ENCODE measurements around the gene BMAL1.

BMAL1 gene

GRCh38 chr11:13284776-13285588 is 7.4 kb downstream of the BMAL1 start:
- Histone ChIP-seq H3K4me2 (ENCODE audit: low read length) (no peak overlapping the region), H3K27me3 (ENCODE audit: control insufficient read depth, insufficient read depth, low read length) (no peaks in the 10 kb centered on the region), H3K4me3 (ENCODE audit: low read length) (no peak overlapping the region), H3K4me1 (ENCODE audit: control insufficient read depth, insufficient read depth, low read length) (peaks cover 34% of the 10 kb centered on the region), H3K9me3 (replicated peaks; ENCODE audit: low read length) (no peaks in the 10 kb centered on the region), H3K36me3 (ENCODE audit: insufficient read depth, low read length) (no peaks in the 10 kb centered on the region), H3K9ac (ENCODE audit: low read depth, low read length) (no peak overlapping the region)

- no peaks in the 10 kb centered on the region for H3K36me3 ChIP-seq (ENCODE audit: insufficient read depth, low read length)
- H3K4me1 ChIP-seq (ENCODE audit: control insufficient read depth, insufficient read depth, low read length), result peaks cover 27% of the 10 kb centered on the region
- H3K27me3 ChIP-seq (ENCODE audit: control insufficient read depth, insufficient read depth, low read length), result no peaks in the 10 kb centered on the region
- H3K4me3 ChIP-seq (ENCODE audit: low read length), result no peak overlapping the region
- no peak overlapping the region for H3K9ac ChIP-seq (ENCODE audit: low read depth, low read length)
- H3K9me3 ChIP-seq (replicated peaks; ENCODE audit: low read length), result no peaks in the 10 kb centered on the region
- no peak overlapping the region for H3K4me2 ChIP-seq (ENCODE audit: low read length)
Observed at GRCh38 chr11:13286279-13286821, 8.8 kb downstream of the BMAL1 start.

- Histone ChIP-seq H3K27me3 (ENCODE audit: control insufficient read depth, insufficient read depth, low read length) (no peaks in the 10 kb centered on the region), H3K36me3 (ENCODE audit: insufficient read depth, low read length) (no peaks in the 10 kb centered on the region), H3K4me2 (ENCODE audit: low read length) (peak overlapping the region; percentile 70), H3K4me3 (ENCODE audit: low read length) (no peak overlapping the region), H3K4me1 (ENCODE audit: control insufficient read depth, insufficient read depth, low read length) (peaks cover 24% of the 10 kb centered on the region), H3K9me3 (replicated peaks; ENCODE audit: low read length) (no peaks in the 10 kb centered on the region), H3K9ac (ENCODE audit: low read depth, low read length) (no peak overlapping the region)
Observed at GRCh38 chr11:13287036-13287435, 9.4 kb downstream of the BMAL1 start.

GRCh38 chr11:13287681-13288080 is 10.1 kb downstream of the BMAL1 start:
- H3K4me3 ChIP-seq (ENCODE audit: low read length), result peak overlapping the region; percentile 30

GRCh38 chr11:13288375-13289029 is 10.9 kb downstream of the BMAL1 start:
- Histone ChIP-seq H3K27me3 (ENCODE audit: control insufficient read depth, insufficient read depth, low read length) (no peaks in the 10 kb centered on the region), H3K9ac (ENCODE audit: low read depth, low read length) (no peak overlapping the region), H3K4me1 (ENCODE audit: control insufficient read depth, insufficient read depth, low read length) (peaks cover 24% of the 10 kb centered on the region), H3K9me3 (replicated peaks; ENCODE audit: low read length) (no peaks in the 10 kb centered on the region), H3K4me2 (ENCODE audit: low read length) (peak overlapping the region; percentile 70), H3K4me3 (ENCODE audit: low read length) (peak overlapping the region; percentile 30), H3K36me3 (ENCODE audit: insufficient read depth, low read length) (no peaks in the 10 kb centered on the region)

More at GRCh38 chr11:13287681-13288080, 10.1 kb downstream of the BMAL1 start:
- Histone ChIP-seq H3K36me3 (ENCODE audit: insufficient read depth, low read length) (no peaks in the 10 kb centered on the region), H3K4me1 (ENCODE audit: control insufficient read depth, insufficient read depth, low read length) (peaks cover 24% of the 10 kb centered on the region), H3K4me2 (ENCODE audit: low read length) (peak overlapping the region; percentile 70), H3K9me3 (replicated peaks; ENCODE audit: low read length) (no peaks in the 10 kb centered on the region), H3K27me3 (ENCODE audit: control insufficient read depth, insufficient read depth, low read length) (no peaks in the 10 kb centered on the region), H3K9ac (ENCODE audit: low read depth, low read length) (no peak overlapping the region)

- Histone ChIP-seq H3K36me3 (ENCODE audit: insufficient read depth, low read length) (no peaks in the 10 kb centered on the region), H3K4me3 (ENCODE audit: low read length) (no peak overlapping the region), H3K9ac (ENCODE audit: low read depth, low read length) (no peak overlapping the region), H3K4me2 (ENCODE audit: low read length) (peak overlapping the region; percentile 70), H3K27me3 (ENCODE audit: control insufficient read depth, insufficient read depth, low read length) (no peaks in the 10 kb centered on the region), H3K4me1 (ENCODE audit: control insufficient read depth, insufficient read depth, low read length) (peaks cover 24% of the 10 kb centered on the region), H3K9me3 (replicated peaks; ENCODE audit: low read length) (no peaks in the 10 kb centered on the region)
Observed at GRCh38 chr11:13289081-13289480, 11.5 kb downstream of the BMAL1 start.

- H3K9me3 ChIP-seq (replicated peaks; ENCODE audit: low read length), result no peaks in the 10 kb centered on the region
- no peak overlapping the region for H3K4me3 ChIP-seq (ENCODE audit: low read length)
- no peaks in the 10 kb centered on the region for H3K27me3 ChIP-seq (ENCODE audit: control insufficient read depth, insufficient read depth, low read length)
- peaks cover 24% of the 10 kb centered on the region for H3K4me1 ChIP-seq (ENCODE audit: control insufficient read depth, insufficient read depth, low read length)
- no peaks in the 10 kb centered on the region for H3K36me3 ChIP-seq (ENCODE audit: insufficient read depth, low read length)
- no peak overlapping the region for H3K4me2 ChIP-seq (ENCODE audit: low read length)
- H3K9ac ChIP-seq (ENCODE audit: low read depth, low read length), result no peak overlapping the region
Observed at GRCh38 chr11:13290221-13290980, 12.8 kb downstream of the BMAL1 start.

GRCh38 chr11:13291361-13291760 is 13.8 kb downstream of the BMAL1 start:
- Histone ChIP-seq H3K4me2 (ENCODE audit: low read length) (no peak overlapping the region), H3K36me3 (ENCODE audit: insufficient read depth, low read length) (no peaks in the 10 kb centered on the region), H3K4me1 (ENCODE audit: control insufficient read depth, insufficient read depth, low read length) (peaks cover 24% of the 10 kb centered on the region), H3K4me3 (ENCODE audit: low read length) (no peak overlapping the region), H3K9me3 (replicated peaks; ENCODE audit: low read length) (no peaks in the 10 kb centered on the region), H3K9ac (ENCODE audit: low read depth, low read length) (no peak overlapping the region), H3K27me3 (ENCODE audit: control insufficient read depth, insufficient read depth, low read length) (no peaks in the 10 kb centered on the region)

- H3K4me3 ChIP-seq (ENCODE audit: low read length), result no peak overlapping the region
- no peak overlapping the region for H3K4me2 ChIP-seq (ENCODE audit: low read length)
- H3K36me3 ChIP-seq (ENCODE audit: insufficient read depth, low read length), result no peaks in the 10 kb centered on the region
- H3K9me3 ChIP-seq (replicated peaks; ENCODE audit: low read length), result no peaks in the 10 kb centered on the region
- H3K27me3 ChIP-seq (ENCODE audit: control insufficient read depth, insufficient read depth, low read length), result no peaks in the 10 kb centered on the region
- H3K9ac ChIP-seq (ENCODE audit: low read depth, low read length), result no peak overlapping the region
- peaks cover 24% of the 10 kb centered on the region for H3K4me1 ChIP-seq (ENCODE audit: control insufficient read depth, insufficient read depth, low read length)
Observed at GRCh38 chr11:13291800-13292199, 14.2 kb downstream of the BMAL1 start.

GRCh38 chr11:13292970-13293369 is 15.4 kb downstream of the BMAL1 start:
- H3K36me3 ChIP-seq (ENCODE audit: insufficient read depth, low read length), result no peaks in the 10 kb centered on the region
- no peaks in the 10 kb centered on the region for H3K9me3 ChIP-seq (replicated peaks; ENCODE audit: low read length)
- H3K4me3 ChIP-seq (ENCODE audit: low read length), result no peak overlapping the region
- H3K27me3 ChIP-seq (ENCODE audit: control insufficient read depth, insufficient read depth, low read length), result no peaks in the 10 kb centered on the region
- no peak overlapping the region for H3K4me2 ChIP-seq (ENCODE audit: low read length)
- peaks cover 15% of the 10 kb centered on the region for H3K4me1 ChIP-seq (ENCODE audit: control insufficient read depth, insufficient read depth, low read length)
- no peak overlapping the region for H3K9ac ChIP-seq (ENCODE audit: low read depth, low read length)

GRCh38 chr11:13294178-13294577 is 16.6 kb downstream of the BMAL1 start:
- Histone ChIP-seq H3K4me2 (ENCODE audit: low read length) (no peak overlapping the region), H3K9ac (ENCODE audit: low read depth, low read length) (no peak overlapping the region), H3K4me1 (ENCODE audit: control insufficient read depth, insufficient read depth, low read length) (peaks cover 4% of the 10 kb centered on the region), H3K27me3 (ENCODE audit: control insufficient read depth, insufficient read depth, low read length) (no peaks in the 10 kb centered on the region), H3K9me3 (replicated peaks; ENCODE audit: low read length) (no peaks in the 10 kb centered on the region), H3K36me3 (ENCODE audit: insufficient read depth, low read length) (no peaks in the 10 kb centered on the region), H3K4me3 (ENCODE audit: low read length) (no peak overlapping the region)
